Measurements from ENCODE around the gene KIF16B. TPM values are rescaled to one million over a fixed set of nuclear protein-coding genes. Genes with fewer than 3 reads are reported as not detected.
"Not testable (repeated sequence)": the region's sequence is repeated elsewhere in the genome, so short reads cannot be mapped to it uniquely, and the experiment has no call there.

KIF16B gene
- total RNA-seq, 2 experiments from 2014 or later: 5.5 to 5.8 TPM

GRCh38 chr20:16580147-16580546 lies 6.9 kb upstream of the KIF16B start:
- Mint-ChIP-seq H3K27me3 (no peaks in the 10 kb centered on the region), H3K4me1 (peaks cover 3% of the 10 kb centered on the region), H3K27ac (no peak overlapping the region), H3K9me3 (no peaks in the 10 kb centered on the region), H3K4me3 (no peak overlapping the region), H3K36me3 (no peaks in the 10 kb centered on the region)
- POLR2A ChIA-PET: no interaction called here
- ATAC-seq (ENCODE audit: low read depth) (no peak), DNase-seq (no peak)

GRCh38 chr20:16576219-16576618 lies 3.0 kb upstream of the KIF16B start:
- DNase-seq (no peak), ATAC-seq (ENCODE audit: low read depth) (no peak)
- no peak overlapping the region for H3K4me3 Mint-ChIP-seq
- no peaks in the 10 kb centered on the region for H3K9me3 Mint-ChIP-seq
- POLR2A ChIA-PET: no interaction called here
- no peaks in the 10 kb centered on the region for H3K36me3 Mint-ChIP-seq
- peaks cover 16% of the 10 kb centered on the region for H3K4me1 Mint-ChIP-seq
- peaks cover 1% of the 10 kb centered on the region for H3K27me3 Mint-ChIP-seq
- H3K27ac Mint-ChIP-seq: no peak overlapping the region

- no peak for ATAC-seq (ENCODE audit: low read depth)
These were observed 2.3 kb upstream of the KIF16B start for GRCh38 chr20:16575390-16576140.

GRCh38 chr20:16574656-16575355 lies 1.6 kb upstream of the KIF16B start:
- Mint-ChIP-seq H3K4me3 (peak overlapping the region; percentile 83), H3K4me1 (peaks cover 16% of the 10 kb centered on the region), H3K36me3 (no peaks in the 10 kb centered on the region), H3K27ac (peak overlapping the region; percentile 62), H3K27me3 (peaks cover 2% of the 10 kb centered on the region), H3K9me3 (no peaks in the 10 kb centered on the region)
- POLR2A ChIA-PET: interaction anchor here (0.6 to 1.0 kb wide), 3 partner anchors 134 to 1271 kb away, joined by 3 to 6 read pairs (median 3); no protein-coding TSS in a partner anchor
- DNase-seq (peak; percentile 78), ATAC-seq (ENCODE audit: low read depth) (peak; percentile 80)

More at GRCh38 chr20:16575390-16576140, 2.3 kb upstream of the KIF16B start:
- DNase-seq: no peak
- Mint-ChIP-seq H3K4me3 (peak overlapping the region; percentile 83), H3K27me3 (peaks cover 2% of the 10 kb centered on the region), H3K27ac (peak overlapping the region; percentile 62), H3K9me3 (no peaks in the 10 kb centered on the region), H3K4me1 (peaks cover 16% of the 10 kb centered on the region), H3K36me3 (no peaks in the 10 kb centered on the region)
- POLR2A ChIA-PET: interaction anchor here (1.0 kb wide), 1 partner anchor 155 kb away, joined by 3 read pairs; no protein-coding TSS in a partner anchor

- Mint-ChIP-seq H3K4me1 (peaks cover 16% of the 10 kb centered on the region), H3K9me3 (no peaks in the 10 kb centered on the region), H3K27ac (no peak overlapping the region), H3K27me3 (peaks cover 2% of the 10 kb centered on the region), H3K4me3 (no peak overlapping the region), H3K36me3 (no peaks in the 10 kb centered on the region)
- DNase-seq: no peak
- ATAC-seq (ENCODE audit: low read depth): no peak
- POLR2A ChIA-PET: no interaction called here
These were observed 1.9 kb downstream of the KIF16B start for GRCh38 chr20:16571333-16571732.

GRCh38 chr20:16569246-16570153 lies 3.7 kb downstream of the KIF16B start:
- DNase-seq: no peak
- Mint-ChIP-seq H3K27ac (no peak overlapping the region), H3K36me3 (no peaks in the 10 kb centered on the region), H3K4me1 (peaks cover 9% of the 10 kb centered on the region), H3K4me3 (no peak overlapping the region), H3K9me3 (peaks cover 2% of the 10 kb centered on the region), H3K27me3 (peaks cover 2% of the 10 kb centered on the region)
- POLR2A ChIA-PET: no interaction called here
- ATAC-seq (ENCODE audit: low read depth): no peak

GRCh38 chr20:16566080-16566479 lies 7.2 kb downstream of the KIF16B start:
- POLR2A ChIA-PET: no interaction called here
- peaks cover 2% of the 10 kb centered on the region for H3K9me3 Mint-ChIP-seq
- no peaks in the 10 kb centered on the region for H3K27me3 Mint-ChIP-seq
- no peaks in the 10 kb centered on the region for H3K36me3 Mint-ChIP-seq
- H3K4me1 Mint-ChIP-seq: no peaks in the 10 kb centered on the region
- H3K27ac Mint-ChIP-seq: no peak overlapping the region
- DNase-seq (no peak), ATAC-seq (ENCODE audit: low read depth) (no peak)
- no peak overlapping the region for H3K4me3 Mint-ChIP-seq

GRCh38 chr20:16564079-16564478 lies 9.2 kb downstream of the KIF16B start:
- H3K36me3 Mint-ChIP-seq; H3K27me3 Mint-ChIP-seq; ATAC-seq (ENCODE audit: low read depth); DNase-seq; H3K4me3 Mint-ChIP-seq; POLR2A ChIA-PET; H3K4me1 Mint-ChIP-seq; H3K9me3 Mint-ChIP-seq; H3K27ac Mint-ChIP-seq: not testable (repeated sequence)

- H3K36me3 Mint-ChIP-seq: peaks cover 2% of the 10 kb centered on the region
- ATAC-seq (ENCODE audit: low read depth) (no peak), DNase-seq (no peak)
- POLR2A ChIA-PET: no interaction called here
- no peaks in the 10 kb centered on the region for H3K27me3 Mint-ChIP-seq
- H3K4me3 Mint-ChIP-seq: no peak overlapping the region
- H3K4me1 Mint-ChIP-seq: no peaks in the 10 kb centered on the region
- peaks cover 2% of the 10 kb centered on the region for H3K9me3 Mint-ChIP-seq
- H3K27ac Mint-ChIP-seq: no peak overlapping the region
These were observed 10.0 kb downstream of the KIF16B start for GRCh38 chr20:16563066-16563806.

- Mint-ChIP-seq H3K9me3 (peaks cover 2% of the 10 kb centered on the region), H3K27me3 (no peaks in the 10 kb centered on the region), H3K4me3 (no peak overlapping the region), H3K36me3 (peaks cover 2% of the 10 kb centered on the region), H3K4me1 (no peaks in the 10 kb centered on the region), H3K27ac (no peak overlapping the region)
- ATAC-seq (ENCODE audit: low read depth) (no peak), DNase-seq (no peak)
- POLR2A ChIA-PET: no interaction called here
These were observed 11.0 kb downstream of the KIF16B start for GRCh38 chr20:16562259-16562658.

GRCh38 chr20:16560661-16561060 lies 12.6 kb downstream of the KIF16B start:
- Mint-ChIP-seq H3K4me3 (no peak overlapping the region), H3K27me3 (no peaks in the 10 kb centered on the region), H3K4me1 (no peaks in the 10 kb centered on the region)

GRCh38 chr20:16560216-16560615 lies 13.0 kb downstream of the KIF16B start:
- H3K9me3 Mint-ChIP-seq: peaks cover 2% of the 10 kb centered on the region
- peaks cover 2% of the 10 kb centered on the region for H3K36me3 Mint-ChIP-seq
- no peak overlapping the region for H3K27ac Mint-ChIP-seq
- POLR2A ChIA-PET: no interaction called here
- H3K4me3 Mint-ChIP-seq: no peak overlapping the region
- DNase-seq: no peak
- no peaks in the 10 kb centered on the region for H3K4me1 Mint-ChIP-seq
- ATAC-seq (ENCODE audit: low read depth): no peak
- H3K27me3 Mint-ChIP-seq: no peaks in the 10 kb centered on the region

More at GRCh38 chr20:16560661-16561060, 12.6 kb downstream of the KIF16B start:
- POLR2A ChIA-PET: no interaction called here
- DNase-seq (no peak), ATAC-seq (ENCODE audit: low read depth) (no peak)
- Mint-ChIP-seq H3K36me3 (peaks cover 2% of the 10 kb centered on the region), H3K27ac (no peak overlapping the region), H3K9me3 (peaks cover 2% of the 10 kb centered on the region)

GRCh38 chr20:16556301-16556700 lies 16.9 kb downstream of the KIF16B start:
- H3K27ac Mint-ChIP-seq: no peak overlapping the region
- POLR2A ChIA-PET: no interaction called here
- no peak overlapping the region for H3K4me3 Mint-ChIP-seq
- H3K9me3 Mint-ChIP-seq: peaks cover 5% of the 10 kb centered on the region
- H3K4me1 Mint-ChIP-seq: no peaks in the 10 kb centered on the region
- H3K36me3 Mint-ChIP-seq: peaks cover 2% of the 10 kb centered on the region
- ATAC-seq (ENCODE audit: low read depth) (no peak), DNase-seq (no peak)
- H3K27me3 Mint-ChIP-seq: no peaks in the 10 kb centered on the region

Measured in activated naive CD8-positive, alpha-beta T cell treated with anti-CD3 and anti-CD28 coated beads, Interleukin-2, amount 10 ng/mL, durations not matched to agents 7 days and 5 days (primary cell).